Measurements from ENCODE around the gene ASPSCR1. TPM values are rescaled to one million over a fixed set of nuclear protein-coding genes. Genes with fewer than 3 reads are reported as not detected.

ASPSCR1 gene
- total RNA-seq, 2 experiments from 2014 or later, result 77.8 to 89.1 TPM

GRCh38 chr17:81956607-81957589 is 20.5 kb upstream of the ASPSCR1 start:
- Histone ChIP-seq H3K9me3 (ENCODE audit: low read length) (no peaks in the 10 kb centered on the region), H2AFZ (ENCODE audit: low read length) (no peak overlapping the region), H3K4me2 (ENCODE audit: low read length) (no peak overlapping the region), H3K36me3 (ENCODE audit: insufficient read depth, low read length) (no peaks in the 10 kb centered on the region), H3K79me2 (ENCODE audit: insufficient read depth, low read depth, low read length) (no peaks in the 10 kb centered on the region), H3K4me3 (ENCODE audit: low read depth, low read length, poor library complexity, severe bottlenecking) (no peak overlapping the region), H3K4me1 (ENCODE audit: insufficient read depth, low read length, poor library complexity, severe bottlenecking) (peaks cover 17% of the 10 kb centered on the region), H3K9me2 (ENCODE audit: insufficient read depth, low read length) (no peaks in the 10 kb centered on the region), H3K27ac (ENCODE audit: low read depth, low read length, poor library complexity, severe bottlenecking) (no peak overlapping the region), H4K20me1 (ENCODE audit: insufficient read depth, low read length) (no peaks in the 10 kb centered on the region)
- ChIA-PET CTCF (ENCODE audit: unreplicated experiment) (no interaction called here), POLR2A (no interaction called here)
- no TSS peak for BruUV-seq (replicated peaks)
- TF ChIP-seq EZH2phosphoT487 (IDR thresholded peaks at IDR 0.05; ENCODE audit: borderline replicate concordance, low read depth, low read length), result no peak
- no peak for TF ChIP-seq CTCF (conservative IDR thresholded peaks at IDR 0.05; ENCODE audit: low read length)
- intact Hi-C loops (cut with micrococcal nuclease; ENCODE audit: unreplicated experiment), result no loop called here
- no peak for DNase-seq (ENCODE audit: low spot score)

- intact Hi-C loops (cut with micrococcal nuclease; ENCODE audit: unreplicated experiment), result no loop called here
These were observed 19.6 kb upstream of the ASPSCR1 start for GRCh38 chr17:81957691-81958432.

More at GRCh38 chr17:81957691-81958432, 19.6 kb upstream of the ASPSCR1 start:
- no peaks in the 10 kb centered on the region for H3K79me2 ChIP-seq (ENCODE audit: insufficient read depth, low read depth, low read length)
- peaks cover 11% of the 10 kb centered on the region for H3K4me1 ChIP-seq (ENCODE audit: insufficient read depth, low read length, poor library complexity, severe bottlenecking)
- TF ChIP-seq CTCF (conservative IDR thresholded peaks at IDR 0.05; ENCODE audit: low read length) (no peak), EZH2phosphoT487 (IDR thresholded peaks at IDR 0.05; ENCODE audit: borderline replicate concordance, low read depth, low read length) (no peak)
- POLR2A ChIA-PET, result no interaction called here
- H3K4me2 ChIP-seq (ENCODE audit: low read length), result no peak overlapping the region
- no peaks in the 10 kb centered on the region for H3K9me3 ChIP-seq (ENCODE audit: low read length)
- no peaks in the 10 kb centered on the region for H4K20me1 ChIP-seq (ENCODE audit: insufficient read depth, low read length)
- no peak for DNase-seq (ENCODE audit: low spot score)
- H3K9me2 ChIP-seq (ENCODE audit: insufficient read depth, low read length), result no peaks in the 10 kb centered on the region
- no peaks in the 10 kb centered on the region for H3K36me3 ChIP-seq (ENCODE audit: insufficient read depth, low read length)
- CTCF ChIA-PET (ENCODE audit: unreplicated experiment), result no interaction called here
- H2AFZ ChIP-seq (ENCODE audit: low read length), result no peak overlapping the region
- no TSS peak for BruUV-seq (replicated peaks)
- no peak overlapping the region for H3K4me3 ChIP-seq (ENCODE audit: low read depth, low read length, poor library complexity, severe bottlenecking)
- no peak overlapping the region for H3K27ac ChIP-seq (ENCODE audit: low read depth, low read length, poor library complexity, severe bottlenecking)
